GM12891 (cell line): ENCODE measurements around the gene CCDC188.

ENCODE experiments used
- PAX5 ChIP-seq: IDR thresholded peaks from 2 replicates; pipeline ENCODE4 v1.6.1; 2011; ENCODE audit warnings: low read length, moderate library complexity, mild to moderate bottlenecking; ENCODE audit not compliant: insufficient read depth, severe bottlenecking
- POLR2A ChIP-seq: IDR thresholded peaks from 2 replicates; pipeline ENCODE4 v1.6.1; 2011; ENCODE audit warnings: low read depth, low read length, control low read depth
- TAF1 ChIP-seq: IDR thresholded peaks from 2 replicates; pipeline ENCODE4 v1.6.1; 2011; ENCODE audit warnings: low read depth, low read length, control low read depth

GRCh38 chr22:20185750-20186149 lies 34.9 kb upstream of the CCDC188 start:
- TF ChIP-seq TAF1 (no peak), POLR2A (no peak), PAX5 (no peak)
